Measurements from ENCODE around the gene KCTD10. TPM values are rescaled to one million over a fixed set of nuclear protein-coding genes. Genes with fewer than 3 reads are reported as not detected.

KCTD10 gene
- total and polyA plus RNA-seq, 2 of the 13 experiments (the other 11 are each of a cell fraction or from before 2014, with no cell fraction given) = 6.9 to 25.4 TPM

GRCh38 chr12:109489955-109490565 lies 13.0 kb upstream of the KCTD10 start:
- in situ Hi-C loops (cut with HindIII; ENCODE audit: extremely low pct_ligation_motif_present, low pct_unique_long_range_greater_than_20kb) = no loop called here
- CTCF ChIA-PET (ENCODE audit: low intra/inter-chr PET ratio, low total read pairs) = no interaction called here

More at GRCh38 chr12:109489955-109490565, 13.0 kb upstream of the KCTD10 start:
- no TSS peak for BruUV-seq (replicated peaks)
- H3K9me3 ChIP-seq (ENCODE audit: low read length) = no peaks in the 10 kb centered on the region
- peaks cover 25 to 66% of the 10 kb centered on the region in 2 experiments for H3K36me3 ChIP-seq (replicated peaks in 1 of 2; ENCODE audit: control insufficient read depth in 1 of 2, insufficient read depth in 2 of 2, low read length in 2 of 2)
- no peak overlapping the region for H3K9ac ChIP-seq (ENCODE audit: insufficient read depth, low read depth, low read length)
- peaks cover 23% of the 10 kb centered on the region for H3K4me1 ChIP-seq (ENCODE audit: insufficient read depth, low read length)
- intact Hi-C loops (cut with micrococcal nuclease; ENCODE audit: unreplicated experiment) = no loop called here
- ATAC-seq = no peak
- H3K4me2 ChIP-seq (ENCODE audit: low read depth, low read length) = no peak overlapping the region
- TF ChIP-seq ZNF557 (CRISPR knock-in tag; IDR thresholded peaks at IDR 0.05) (no peak), ZNF713 (CRISPR knock-in tag; IDR thresholded peaks at IDR 0.05) (no peak), NR0B2 (CRISPR knock-in tag; IDR thresholded peaks at IDR 0.05) (no peak)
- TF ChIP-seq, protein P1, sequence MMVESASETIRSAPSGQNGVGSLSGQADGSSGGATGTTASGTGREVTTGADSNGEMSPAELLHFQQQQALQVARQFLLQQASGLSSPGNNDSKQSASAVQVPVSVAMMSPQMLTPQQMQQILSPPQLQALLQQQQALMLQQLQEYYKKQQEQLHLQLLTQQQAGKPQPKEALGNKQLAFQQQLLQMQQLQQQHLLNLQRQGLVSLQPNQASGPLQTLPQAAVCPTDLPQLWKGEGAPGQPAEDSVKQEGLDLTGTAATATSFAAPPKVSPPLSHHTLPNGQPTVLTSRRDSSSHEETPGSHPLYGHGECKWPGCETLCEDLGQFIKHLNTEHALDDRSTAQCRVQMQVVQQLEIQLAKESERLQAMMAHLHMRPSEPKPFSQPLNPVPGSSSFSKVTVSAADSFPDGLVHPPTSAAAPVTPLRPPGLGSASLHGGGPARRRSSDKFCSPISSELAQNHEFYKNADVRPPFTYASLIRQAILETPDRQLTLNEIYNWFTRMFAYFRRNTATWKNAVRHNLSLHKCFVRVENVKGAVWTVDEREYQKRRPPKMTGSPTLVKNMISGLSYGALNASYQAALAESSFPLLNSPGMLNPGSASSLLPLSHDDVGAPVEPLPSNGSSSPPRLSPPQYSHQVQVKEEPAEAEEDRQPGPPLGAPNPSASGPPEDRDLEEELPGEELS (CRISPR knock-in tag; IDR thresholded peaks at IDR 0.05) = no peak
- WGBS (ENCODE audit: low lambda C conversion rate) = 100% methylated on average over 1 of the region's 1 CpG
- no peak for FAIRE-seq
- DNase-seq (ENCODE audit: low spot score) = no peak
- H3K79me2 ChIP-seq (ENCODE audit: insufficient read depth, low read length) = no peaks in the 10 kb centered on the region
- H3K27ac ChIP-seq (ENCODE audit: extremely low read length, insufficient read depth, low read length) = no peak overlapping the region
- no peak overlapping the region for H2AFZ ChIP-seq (ENCODE audit: low read length)
- H4K20me1 ChIP-seq (ENCODE audit: insufficient read depth, low read length) = no peaks in the 10 kb centered on the region
- H3K27me3 ChIP-seq (ENCODE audit: control insufficient read depth in 1 of 2, insufficient read depth in 2 of 2, low read length in 2 of 2) = no peaks in the 10 kb centered on the region
- POLR2A ChIA-PET = no interaction called here
- no peak overlapping the region for H3K4me3 ChIP-seq (replicated peaks in 1 of 3; ENCODE audit: insufficient read depth in 1 of 3, low read depth in 2 of 3, low read length in 3 of 3)

Data from HepG2 (cell line).